ENCODE measurements around the gene DNAAF8.

DNA sequence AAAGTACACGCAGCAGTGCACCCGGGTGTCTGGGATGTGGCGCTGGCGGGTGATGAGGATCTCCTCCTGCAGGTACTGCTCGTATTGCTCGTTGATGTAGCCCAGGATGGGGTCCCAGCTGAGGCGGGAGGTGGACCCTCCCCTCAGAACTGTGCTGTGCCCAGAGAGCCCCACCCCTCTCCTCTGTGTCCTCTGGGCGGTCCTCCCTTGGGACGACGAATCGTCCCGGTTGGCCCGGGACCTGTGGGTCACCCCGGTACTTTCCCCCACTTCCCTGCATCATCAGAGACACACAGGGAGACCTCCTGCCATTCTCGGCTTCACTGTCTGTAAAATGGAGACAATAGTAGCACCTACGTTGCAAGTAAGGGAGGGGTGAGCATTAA lies 49.6 kb downstream of the DNAAF8 start:
- TF ChIP-seq, protein P1, sequence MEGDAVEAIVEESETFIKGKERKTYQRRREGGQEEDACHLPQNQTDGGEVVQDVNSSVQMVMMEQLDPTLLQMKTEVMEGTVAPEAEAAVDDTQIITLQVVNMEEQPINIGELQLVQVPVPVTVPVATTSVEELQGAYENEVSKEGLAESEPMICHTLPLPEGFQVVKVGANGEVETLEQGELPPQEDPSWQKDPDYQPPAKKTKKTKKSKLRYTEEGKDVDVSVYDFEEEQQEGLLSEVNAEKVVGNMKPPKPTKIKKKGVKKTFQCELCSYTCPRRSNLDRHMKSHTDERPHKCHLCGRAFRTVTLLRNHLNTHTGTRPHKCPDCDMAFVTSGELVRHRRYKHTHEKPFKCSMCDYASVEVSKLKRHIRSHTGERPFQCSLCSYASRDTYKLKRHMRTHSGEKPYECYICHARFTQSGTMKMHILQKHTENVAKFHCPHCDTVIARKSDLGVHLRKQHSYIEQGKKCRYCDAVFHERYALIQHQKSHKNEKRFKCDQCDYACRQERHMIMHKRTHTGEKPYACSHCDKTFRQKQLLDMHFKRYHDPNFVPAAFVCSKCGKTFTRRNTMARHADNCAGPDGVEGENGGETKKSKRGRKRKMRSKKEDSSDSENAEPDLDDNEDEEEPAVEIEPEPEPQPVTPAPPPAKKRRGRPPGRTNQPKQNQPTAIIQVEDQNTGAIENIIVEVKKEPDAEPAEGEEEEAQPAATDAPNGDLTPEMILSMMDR (IDR thresholded peaks at IDR 0.05 in 4 of 5, conservative IDR thresholded peaks at IDR 0.05 in 1 of 5), result no peak
- no peak for TF ChIP-seq POLR2A (IDR thresholded peaks at IDR 0.05)

Data from gastrocnemius medialis (tissue), 4 donors.